Stimulated activated CD8-positive, alpha-beta memory T cell treated with anti-CD3 and anti-CD28 coated beads, Interleukin-7, amount 100 ng/mL, for 4 hours (primary cell): ENCODE measurements around the gene PYGM.
"Not testable (repeated sequence)": the region's sequence is repeated elsewhere in the genome, so short reads cannot be mapped to it uniquely, and the experiment has no call there.

ENCODE experiments used
- DNase-seq, 2 donors: peaks; one replicate each; pipeline ENCODE4 v3.0.0-alpha.2; 2020; ENCODE audit warnings: low read depth in 2 of 2

Gene PYGM

DNA sequence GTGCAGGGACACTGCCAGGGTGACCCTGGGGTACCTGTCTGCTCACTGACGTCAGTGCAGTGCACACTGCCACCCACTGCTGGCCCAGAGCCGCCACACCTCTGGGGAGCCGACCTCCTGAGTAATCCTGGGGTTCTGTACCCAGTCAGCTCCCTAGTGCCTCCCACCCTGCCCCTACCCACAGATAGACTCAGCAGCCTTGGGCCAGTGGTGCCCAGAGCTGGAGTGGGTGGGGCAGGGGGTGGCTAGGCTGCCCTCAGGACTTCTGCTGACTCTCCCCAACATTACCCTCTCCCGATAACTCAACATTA, 42.6 kb downstream of the PYGM start:
- DNase-seq = no peak

DNA sequence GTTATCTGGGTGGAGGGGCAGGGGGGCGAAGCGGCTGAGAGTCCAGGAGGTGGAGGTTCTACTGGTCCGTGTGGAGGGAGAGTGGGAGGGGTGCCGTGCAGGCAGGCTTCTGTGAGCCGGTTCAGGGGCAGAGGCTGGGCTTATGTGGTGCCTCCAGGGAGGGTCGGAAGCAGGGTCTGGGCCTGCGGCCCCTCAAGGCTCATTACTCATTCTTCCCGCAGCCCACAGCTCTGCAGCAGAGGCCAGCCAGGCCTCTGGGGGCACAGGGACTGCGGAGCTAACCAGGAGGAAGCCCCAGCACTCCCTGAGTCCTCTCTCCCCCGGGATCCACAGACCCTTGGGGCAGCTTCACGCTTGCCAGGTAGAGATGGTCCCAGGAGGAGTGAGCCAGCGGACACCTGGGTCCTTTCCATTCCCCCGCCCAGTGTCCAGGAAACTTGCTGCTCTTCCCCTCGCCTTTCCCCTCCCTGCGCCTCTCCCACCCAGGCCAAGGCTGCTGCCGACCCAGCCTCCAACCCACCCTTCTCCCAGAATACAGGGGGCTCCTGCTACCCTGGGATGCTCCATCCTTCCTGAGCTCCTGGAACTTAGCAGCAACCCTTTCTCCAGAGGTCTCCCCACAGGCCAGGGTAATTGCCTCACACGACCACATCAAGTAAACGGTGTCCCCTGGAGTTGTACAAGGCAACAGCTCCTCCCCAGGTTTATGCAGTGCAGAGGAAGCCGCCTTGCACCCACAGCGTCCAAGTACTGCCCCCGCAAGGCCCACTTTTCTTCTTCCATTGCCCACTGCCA, 43.1 kb downstream of the PYGM start:
- DNase-seq = no peak

DNA sequence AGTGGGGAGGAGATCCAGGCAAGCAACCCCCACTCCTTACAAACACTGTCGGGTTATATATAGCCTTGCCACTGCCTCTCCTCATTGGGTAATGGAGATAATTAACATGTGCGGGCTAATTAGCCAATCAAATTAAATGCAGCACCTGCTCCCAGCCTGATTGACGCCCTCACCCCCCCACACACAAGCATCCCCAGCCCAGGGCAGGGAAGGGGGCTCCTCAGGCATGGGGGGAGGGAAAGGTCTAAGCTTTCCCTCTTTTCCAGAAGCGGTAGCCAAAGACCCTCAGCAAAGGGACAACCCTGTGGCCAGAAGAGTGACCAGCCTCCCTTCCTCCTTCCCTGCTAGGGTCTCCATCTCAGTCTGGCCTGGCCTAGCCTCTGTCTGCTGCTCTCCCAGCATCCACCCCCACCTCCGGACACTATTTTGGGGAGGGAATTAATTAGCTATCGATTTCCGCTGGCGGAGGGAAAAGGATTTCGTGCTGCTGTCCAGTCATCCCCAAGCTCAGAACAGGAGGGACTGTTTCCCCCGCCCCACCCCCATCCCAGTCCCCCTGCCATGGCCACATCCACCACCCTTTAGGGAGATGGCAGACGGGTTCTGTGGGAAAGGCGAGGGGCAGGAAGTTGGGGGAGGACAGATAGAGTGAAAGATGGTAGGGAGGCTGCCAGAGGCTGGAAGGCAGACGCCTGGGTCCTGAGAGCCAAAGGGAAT, 43.9 kb downstream of the PYGM start:
- DNase-seq = no peak

DNA sequence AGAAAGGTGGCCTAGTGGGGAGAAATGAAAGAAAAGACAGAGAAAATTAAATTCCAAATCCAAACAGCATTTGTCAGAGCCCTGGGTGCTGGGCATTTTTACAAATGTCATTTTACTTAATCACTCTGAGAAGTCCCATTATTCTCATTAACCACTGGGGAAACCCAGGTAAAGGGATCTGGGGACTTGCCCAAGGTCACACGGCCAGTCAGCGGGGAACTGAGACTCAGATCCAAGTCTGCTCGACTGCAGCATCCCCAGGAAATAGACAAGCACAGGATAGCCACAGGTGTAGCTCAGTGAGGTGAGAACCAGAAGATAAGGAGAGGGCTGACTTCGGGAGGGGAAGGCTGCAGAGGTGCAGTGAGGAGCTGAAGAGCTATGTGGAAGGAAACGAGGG, 44.7 kb downstream of the PYGM start:
- no peak for DNase-seq

DNA sequence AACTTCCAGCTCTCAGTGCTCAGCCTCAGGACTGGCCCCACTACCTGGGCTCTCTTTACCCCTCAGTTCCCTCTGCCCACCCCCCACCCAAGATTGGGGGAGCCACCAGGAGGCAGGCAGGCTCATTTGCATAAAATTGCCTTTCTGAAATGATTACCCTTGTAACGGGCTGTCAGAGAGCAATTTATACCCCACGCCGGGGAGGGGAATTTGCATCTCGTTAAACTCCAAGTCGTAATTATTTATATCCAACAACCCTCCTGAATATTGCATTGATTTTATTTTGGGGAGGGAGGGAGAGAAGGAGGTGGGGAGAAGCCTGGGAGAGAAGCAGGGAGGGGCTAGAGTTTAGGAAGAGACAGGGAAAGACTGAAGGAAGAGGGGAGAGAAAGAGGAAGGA, 45.1 kb downstream of the PYGM start:
- DNase-seq = no peak

DNA sequence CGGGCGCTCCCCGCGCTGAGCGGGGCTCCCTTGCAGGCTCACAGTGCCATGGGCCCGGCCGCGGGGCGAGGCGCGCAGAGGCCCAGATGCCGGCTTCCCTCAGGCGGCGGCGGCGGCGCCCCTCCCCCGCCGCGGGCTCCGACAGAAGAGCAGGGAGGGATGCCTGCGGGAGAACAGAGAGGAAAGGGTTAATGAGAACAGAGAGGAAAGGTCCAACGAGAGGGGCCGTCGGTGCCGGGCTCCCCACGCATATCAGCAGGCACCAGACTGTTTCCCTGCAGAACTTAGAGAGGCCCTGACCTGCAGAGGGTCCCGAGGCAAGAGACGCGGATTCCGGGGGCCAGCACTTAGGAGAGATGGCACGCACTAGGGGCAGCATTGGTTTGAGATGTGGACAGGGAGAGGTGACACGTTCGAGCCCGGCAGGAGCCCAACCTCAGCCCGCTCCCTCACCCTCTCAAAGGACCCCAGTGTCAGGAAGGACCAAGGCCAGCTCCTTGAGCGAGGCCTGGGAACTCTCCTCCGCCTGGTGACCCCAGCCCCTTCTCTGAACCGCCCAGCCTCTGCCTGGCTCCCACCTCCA, 45.9 kb downstream of the PYGM start:
- DNase-seq = no peak

DNA sequence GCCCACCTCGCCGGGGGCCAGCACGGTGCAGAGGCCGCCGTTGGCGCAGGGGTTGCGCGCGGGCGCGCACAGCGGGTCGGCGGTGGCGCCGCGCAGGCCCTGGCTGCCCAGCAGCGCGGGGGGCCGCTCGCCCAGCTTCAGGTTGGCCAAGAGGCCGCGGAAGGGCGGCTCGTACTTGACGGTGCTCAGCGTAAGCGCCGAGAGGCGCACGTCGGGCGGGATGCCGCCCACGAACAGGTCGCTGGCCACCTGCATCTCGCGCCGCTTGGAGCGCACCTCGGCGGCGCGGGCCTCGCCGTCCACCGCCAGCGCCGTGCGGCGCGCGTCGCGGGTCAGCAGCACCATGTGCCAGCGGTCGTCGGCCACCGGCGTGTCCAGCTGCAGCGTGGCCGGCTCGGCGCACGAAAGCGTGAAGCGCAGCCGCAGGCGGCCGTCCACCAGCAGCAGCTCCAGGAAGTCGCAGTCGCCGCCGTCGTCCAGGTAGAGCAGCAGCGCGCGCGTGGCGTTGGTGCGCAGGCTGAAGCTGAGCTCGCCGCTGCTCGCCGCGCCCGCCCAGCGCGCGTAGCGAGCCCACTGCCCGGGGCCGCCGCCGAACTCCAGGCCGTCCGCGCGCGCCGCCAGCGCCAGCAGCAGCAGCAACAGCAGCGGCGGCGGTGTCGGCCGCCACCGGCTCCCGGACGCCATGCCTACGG, 46.6 kb downstream of the PYGM start:
- DNase-seq = no peak

DNA sequence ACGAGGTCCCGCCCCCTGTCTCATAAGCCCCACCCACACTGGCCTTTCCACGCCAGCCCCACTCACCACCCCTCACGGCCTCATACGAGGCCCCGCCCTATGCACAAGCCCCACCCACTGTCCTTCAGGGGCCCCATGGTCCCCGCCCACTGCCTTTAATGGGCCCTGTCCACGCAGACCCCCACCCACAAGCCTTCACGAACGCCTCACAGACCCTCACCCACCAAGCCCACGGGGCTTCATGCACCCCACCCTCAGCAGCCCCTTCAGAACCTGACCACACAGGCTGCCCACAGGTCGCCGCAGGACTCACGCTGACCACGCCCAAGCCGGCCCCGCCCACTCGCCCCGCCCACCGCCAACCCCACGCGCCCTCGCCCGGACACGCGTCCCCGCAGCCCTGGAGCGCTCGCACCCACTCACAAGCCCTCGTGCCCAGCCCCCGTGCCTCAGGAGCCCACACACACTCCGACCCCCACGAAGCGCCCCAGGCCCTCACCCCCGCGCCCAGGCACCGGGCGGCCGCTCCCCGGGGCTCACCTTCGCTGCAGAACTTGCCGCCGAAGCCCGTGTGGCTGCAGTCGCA, 47.3 kb downstream of the PYGM start:
- no peak for DNase-seq

DNA sequence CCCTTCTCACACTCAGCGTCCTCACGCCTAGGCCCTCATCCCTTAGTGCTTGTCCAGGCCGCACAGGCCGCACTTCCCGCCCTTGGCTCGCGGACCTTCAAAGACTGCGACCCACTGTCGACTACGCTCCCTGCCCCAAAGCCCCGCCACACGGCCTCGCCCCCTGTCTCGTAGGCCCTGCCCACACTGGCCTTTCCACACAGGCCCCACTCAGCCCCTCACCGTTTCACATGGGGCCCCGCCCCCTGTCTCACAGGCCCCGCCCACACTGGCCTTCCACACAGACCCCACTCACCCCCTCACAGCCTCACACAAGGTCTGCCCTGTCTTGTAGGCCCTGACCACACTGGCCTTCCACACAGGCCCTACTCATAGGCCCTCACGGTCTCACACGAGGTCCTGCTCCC, 47.8 kb downstream of the PYGM start:
- no peak for DNase-seq

DNA sequence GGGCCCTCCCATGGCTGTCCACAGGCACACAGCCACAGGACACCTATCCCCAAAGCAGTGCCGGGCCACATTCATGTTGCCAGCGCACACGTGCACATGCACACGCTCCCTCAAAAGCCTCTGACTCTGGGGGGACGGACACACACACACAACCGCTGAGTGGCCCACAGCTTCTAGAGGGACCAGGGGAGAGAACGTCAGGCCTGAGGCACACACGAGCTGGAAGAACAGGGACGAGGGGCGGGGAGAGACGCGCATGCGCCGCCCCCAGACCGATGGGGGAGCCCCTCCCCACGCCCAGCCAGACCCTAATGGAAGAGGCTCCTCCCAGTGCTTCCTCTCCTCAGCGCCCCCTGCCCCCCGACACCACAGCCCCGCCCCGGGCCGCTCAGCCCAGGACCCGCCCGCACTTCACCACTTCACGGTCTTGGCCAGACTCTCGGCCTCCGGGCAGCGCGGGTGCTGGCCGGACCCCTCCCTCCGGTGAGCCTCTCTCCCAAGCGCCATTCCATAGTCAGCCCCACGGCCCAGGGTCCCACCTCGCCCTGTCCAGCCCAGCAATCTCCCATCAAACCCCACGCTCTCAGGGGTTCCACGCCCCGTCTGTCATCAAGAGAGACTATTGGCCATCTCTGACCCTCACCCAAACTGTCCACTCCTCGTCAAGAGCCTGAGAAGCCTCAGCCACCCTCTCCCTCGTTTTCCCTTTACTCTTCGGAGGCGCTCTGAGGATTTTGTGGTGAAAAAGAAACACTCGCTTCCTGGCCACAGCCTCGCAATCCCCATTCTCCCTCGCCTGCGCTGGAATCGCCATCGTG, 48.4 kb downstream of the PYGM start:
- DNase-seq = no peak

DNA sequence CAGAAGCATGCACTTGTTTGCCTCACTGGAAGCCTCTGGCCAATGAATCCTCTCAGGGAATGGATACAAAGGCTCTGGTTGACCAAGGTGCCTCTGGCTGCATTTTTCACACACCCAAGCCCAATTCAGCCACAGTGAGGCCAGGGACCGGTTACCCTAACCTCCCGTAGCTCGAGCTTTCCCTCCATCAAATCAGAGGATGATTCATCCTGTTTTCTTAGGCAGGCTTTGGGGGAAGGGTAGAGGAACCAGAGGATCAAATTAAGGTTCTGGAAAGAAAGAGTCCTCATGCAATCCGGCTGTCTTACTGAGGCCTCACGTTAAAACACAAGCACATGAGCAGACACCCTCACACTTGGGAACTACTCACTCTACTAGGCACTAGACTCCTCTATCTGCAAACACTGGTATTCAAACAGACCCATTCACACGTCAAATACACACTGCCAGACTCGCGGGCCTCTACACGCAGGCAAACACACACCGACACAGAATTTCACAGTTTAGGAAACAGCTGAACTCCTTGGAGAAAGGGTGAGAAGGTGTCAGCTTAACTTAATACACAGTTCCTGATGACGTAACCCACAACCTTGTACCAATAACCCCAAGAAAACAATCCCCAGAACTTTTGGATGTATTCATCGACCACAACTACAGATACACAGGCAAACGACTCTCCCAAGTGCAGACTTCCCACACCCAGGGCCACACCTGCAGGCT, 49.2 kb downstream of the PYGM start:
- DNase-seq = no peak

DNA sequence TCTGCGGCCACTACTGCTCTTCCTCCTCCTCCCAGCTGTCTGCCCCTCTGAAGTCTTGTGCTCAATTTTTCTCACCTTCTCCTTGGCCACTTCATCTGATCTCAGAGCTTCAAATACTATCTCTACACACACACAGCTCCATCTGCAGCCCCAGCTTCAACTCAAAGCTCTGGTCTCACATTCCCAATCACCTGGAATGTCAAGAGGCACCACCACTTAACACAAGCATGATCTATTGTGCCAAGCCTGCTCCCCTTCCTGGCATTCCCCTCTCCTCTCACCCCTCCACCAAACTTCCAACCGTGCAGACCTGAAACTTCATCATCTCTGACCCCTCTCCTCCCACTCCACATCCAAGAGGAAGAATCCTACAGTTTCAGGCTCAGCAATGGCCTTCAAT, 54.3 kb downstream of the PYGM start:
- no peak for DNase-seq

DNA sequence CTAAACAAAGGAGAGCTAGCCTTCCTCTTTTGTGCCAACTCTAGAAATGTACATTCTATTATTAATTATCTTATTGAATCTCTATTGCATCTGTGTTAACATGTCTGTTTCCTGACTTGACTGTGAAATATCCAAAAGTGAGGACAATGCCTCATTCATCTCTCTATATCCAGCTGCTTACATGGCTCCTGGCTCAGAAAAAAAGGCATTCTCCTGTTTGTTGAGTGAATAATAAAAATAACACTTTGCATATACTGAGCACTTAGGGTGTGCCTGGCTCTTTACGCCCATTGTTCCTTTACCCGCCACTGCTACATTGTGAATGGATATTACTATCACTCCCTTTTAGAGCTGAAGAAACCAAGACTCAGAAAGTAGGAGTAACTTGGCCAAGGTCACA, 56.7 kb downstream of the PYGM start:
- no peak for DNase-seq

DNA sequence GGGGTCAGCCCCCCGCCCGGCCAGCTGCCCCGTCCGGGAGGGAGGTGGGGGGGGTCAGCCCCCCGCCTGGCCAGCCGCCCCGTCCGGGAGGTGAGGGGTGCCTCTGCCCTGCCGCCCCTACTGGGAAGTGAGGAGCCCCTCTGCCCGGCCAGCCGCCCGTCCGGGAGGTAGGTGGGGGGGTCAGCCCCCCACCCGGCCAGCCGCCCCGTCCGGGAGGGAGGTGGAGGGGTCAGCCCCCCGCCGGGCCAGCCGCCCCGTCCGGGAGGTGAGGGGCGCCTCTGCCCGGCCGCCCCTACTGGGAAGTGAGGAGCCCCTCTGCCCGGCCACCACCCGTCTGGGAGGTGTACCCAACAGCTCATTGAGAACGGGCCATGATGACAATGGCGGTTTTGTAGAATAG, 57.8 kb downstream of the PYGM start:
- not testable (repeated sequence) for DNase-seq

DNA sequence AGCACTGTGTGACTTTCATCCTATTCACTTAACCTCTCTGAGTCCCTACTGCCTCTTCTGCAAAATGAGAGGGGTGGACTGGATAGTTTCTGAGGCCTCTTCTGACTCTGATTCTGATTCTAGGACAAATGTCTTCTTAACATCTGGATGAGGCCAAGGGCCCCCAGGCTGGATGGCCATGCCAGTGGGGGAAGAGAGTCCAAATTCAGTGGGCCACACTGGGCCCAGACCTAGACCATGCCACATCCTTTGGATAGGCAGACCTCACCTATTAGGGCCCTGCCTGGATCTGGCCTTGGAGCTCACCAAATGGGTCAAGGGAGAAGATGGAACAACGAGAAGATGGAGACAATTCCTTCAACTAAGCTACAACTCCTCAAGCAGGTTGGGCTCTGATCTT, 61.3 kb downstream of the PYGM start:
- DNase-seq = no peak

DNA sequence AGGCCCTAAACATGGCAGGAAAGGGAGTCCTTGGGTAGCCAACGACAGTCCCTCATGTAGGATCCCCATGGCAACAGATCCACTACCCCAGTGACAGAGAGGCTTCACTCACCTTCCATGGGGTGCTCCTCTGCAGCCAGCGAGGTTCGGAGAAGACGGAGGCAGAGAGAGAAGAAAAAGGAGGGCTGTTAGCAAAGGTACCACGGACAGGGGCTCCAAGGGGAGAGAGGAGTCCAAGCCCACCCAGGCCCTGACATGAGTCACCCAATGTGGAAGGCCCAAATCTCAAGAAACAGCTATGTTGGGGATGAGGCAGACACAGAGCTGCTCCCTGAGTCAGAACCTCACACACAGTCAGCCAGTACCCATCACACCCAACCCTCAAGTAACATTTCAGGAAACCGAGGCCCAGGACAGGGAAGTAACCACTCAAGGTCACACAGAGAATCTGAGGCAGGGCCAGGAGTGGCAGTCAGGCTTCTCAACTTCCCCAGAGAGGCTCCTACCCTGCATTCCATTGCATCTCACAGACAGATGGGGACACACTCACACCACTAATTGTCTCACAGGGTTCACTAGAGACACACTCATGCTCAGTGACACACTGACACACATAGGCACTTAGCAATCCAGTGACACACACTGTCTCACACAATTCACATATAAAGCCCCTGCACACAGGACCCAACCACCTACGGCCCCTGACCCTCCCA, 62.0 kb downstream of the PYGM start:
- no peak for DNase-seq
